Neutrophil (primary cell): ENCODE results near the gene FRYL.

ENCODE experiments used
- H3K27ac ChIP-seq: fragments of 200-600 bp; sonication (generic); 2 replicates; pipeline ENCODE4 v1.5.1; 2016; ENCODE audit warnings: mild to moderate bottlenecking, moderate library complexity
- H3K27me3 ChIP-seq: fragments of 200-600 bp; sonication (generic); 2 replicates; pipeline ENCODE4 v1.6.0; 2016; ENCODE audit warnings: mild to moderate bottlenecking
- H3K36me3 ChIP-seq: fragments of 200-600 bp; sonication (generic); 2 replicates; pipeline ENCODE4 v1.5.1; 2017
- H3K4me1 ChIP-seq, 2 experiments: fragments of 200-600 bp in 1 of 2; sonication (generic) in 1 of 2; 1 replicate in 1 of 2; 2 replicates in 1 of 2; pipeline versions ENCODE4 v1.5.1 to v1.6.1; 2013 to 2016; ENCODE audit warnings: low read depth in 1 of 2, low read length in 1 of 2, mild to moderate bottlenecking in 1 of 2, moderate library complexity in 1 of 2; ENCODE audit not compliant: control insufficient read depth in 1 of 2, insufficient read depth in 1 of 2
- H3K4me3 ChIP-seq, 2 experiments: fragments of 200-600 bp in 1 of 2; sonication (generic) in 1 of 2; 1 replicate in 1 of 2; 2 replicates in 1 of 2; pipeline ENCODE4 v1.5.1; 2013 to 2016; ENCODE audit warnings: low read depth in 1 of 2, low read length in 1 of 2, mild to moderate bottlenecking in 1 of 2, moderate library complexity in 1 of 2
- H3K9me3 ChIP-seq: fragments of 200-600 bp; sonication (generic); 2 replicates; pipeline ENCODE4 v1.5.1; 2016
- CTCF ChIP-seq: fragments of 200-600 bp; sonication (generic); IDR thresholded peaks from 2 replicates; pipeline ENCODE4 v1.5.1; 2016; ENCODE audit warnings: antibody characterized with exemption

FRYL gene

GRCh38 chr4:48651914-48652313 lies 128.2 kb downstream of the FRYL start:
- no peak overlapping the region for H3K4me3 ChIP-seq
- H3K9me3 ChIP-seq: no peaks in the 10 kb centered on the region
- no peak for TF ChIP-seq CTCF
- no peaks in the 10 kb centered on the region for H3K36me3 ChIP-seq
- no peak overlapping the region for H3K27ac ChIP-seq
- H3K4me1 ChIP-seq: no peaks in the 10 kb centered on the region
- H3K27me3 ChIP-seq: no peaks in the 10 kb centered on the region

DNA sequence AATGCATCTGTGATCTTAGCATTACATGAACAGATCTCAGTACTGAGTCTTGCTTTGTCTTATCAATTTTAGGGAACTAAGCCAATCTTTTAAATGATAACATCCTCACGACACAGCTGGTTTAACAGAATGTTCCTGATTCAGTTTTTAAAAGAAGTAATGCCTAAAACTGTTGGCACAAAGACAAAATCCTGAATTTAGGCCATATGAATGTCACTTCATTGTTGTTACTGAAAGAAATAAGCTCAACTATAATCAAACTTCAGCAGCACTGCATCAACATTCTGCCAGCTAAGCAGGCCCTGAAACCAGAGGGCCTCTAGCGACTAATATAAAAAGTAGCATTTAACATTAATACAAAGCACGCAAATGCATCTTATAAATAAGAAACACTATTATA lies 130.6 kb downstream of the FRYL start:
- TF ChIP-seq CTCF: no peak
- no peak overlapping the region for H3K27ac ChIP-seq

GRCh38 chr4:48645225-48645794 lies 134.8 kb downstream of the FRYL start:
- TF ChIP-seq CTCF: no peak
- H3K9me3 ChIP-seq: no peaks in the 10 kb centered on the region
- no peaks in the 10 kb centered on the region for H3K4me1 ChIP-seq
- H3K36me3 ChIP-seq: no peaks in the 10 kb centered on the region
- H3K4me3 ChIP-seq: no peak overlapping the region
- no peak overlapping the region for H3K27ac ChIP-seq
- H3K27me3 ChIP-seq: no peaks in the 10 kb centered on the region

More for the DNA sequence above, 130.6 kb downstream of the FRYL start:
- no peaks in the 10 kb centered on the region for H3K9me3 ChIP-seq
- H3K4me3 ChIP-seq: no peak overlapping the region
- H3K27me3 ChIP-seq: no peaks in the 10 kb centered on the region
- H3K36me3 ChIP-seq: no peaks in the 10 kb centered on the region
- no peaks in the 10 kb centered on the region for H3K4me1 ChIP-seq

DNA sequence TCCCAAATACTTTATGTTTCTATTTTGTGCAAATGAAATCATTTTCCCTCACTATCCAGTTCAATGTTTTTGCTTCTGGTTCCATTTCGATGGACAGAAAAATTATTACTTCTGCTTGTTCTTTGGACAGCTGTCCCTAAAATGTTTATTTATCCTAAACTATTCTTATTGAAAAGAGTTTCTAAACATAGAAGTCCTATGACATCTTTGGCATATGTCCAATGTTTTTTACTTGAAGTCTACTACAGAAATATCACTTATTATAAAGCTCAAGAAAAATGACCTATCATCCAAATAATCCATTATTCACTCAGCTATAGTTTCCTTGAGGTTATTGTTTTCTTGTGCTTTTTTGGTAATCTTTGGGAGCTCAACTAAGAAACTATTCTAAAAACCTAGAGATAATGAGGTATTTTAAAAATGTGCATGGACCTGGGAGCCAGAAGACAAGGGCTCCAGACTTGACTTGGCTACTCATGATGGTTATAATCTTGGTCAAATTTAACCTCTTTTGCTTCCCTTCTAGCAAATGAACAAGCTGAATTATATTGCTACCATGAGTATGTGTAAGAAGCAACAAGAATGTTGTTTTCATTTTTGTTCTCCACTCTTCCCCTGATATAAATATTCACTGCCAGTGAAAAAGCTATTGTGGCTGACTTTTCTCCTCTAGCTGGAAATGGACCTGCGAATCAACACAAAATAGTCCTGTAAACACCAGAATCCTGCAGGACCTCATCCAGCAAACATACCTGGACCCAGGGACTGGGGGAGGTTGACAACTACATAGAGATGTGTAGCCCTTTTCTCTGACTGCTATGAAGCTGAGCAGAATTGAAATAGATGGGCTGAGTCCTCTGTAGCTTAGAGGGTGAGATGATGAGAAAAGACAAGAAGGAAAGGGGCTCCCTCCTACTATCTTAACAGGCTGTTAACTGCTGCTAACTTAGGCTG lies 137.4 kb downstream of the FRYL start:
- Histone ChIP-seq H3K27ac (no peak overlapping the region), H3K4me1 (peaks cover 0 to 2% of the 10 kb centered on the region in 2 experiments), H3K36me3 (no peaks in the 10 kb centered on the region), H3K27me3 (no peaks in the 10 kb centered on the region), H3K9me3 (no peaks in the 10 kb centered on the region), H3K4me3 (no peak overlapping the region)
- TF ChIP-seq CTCF: no peak

GRCh38 chr4:48641401-48641800 lies 138.7 kb downstream of the FRYL start:
- Histone ChIP-seq H3K36me3 (no peaks in the 10 kb centered on the region), H3K27me3 (no peaks in the 10 kb centered on the region), H3K27ac (no peak overlapping the region), H3K9me3 (no peaks in the 10 kb centered on the region), H3K4me3 (no peak overlapping the region), H3K4me1 (peaks cover 0 to 8% of the 10 kb centered on the region in 2 experiments)
- TF ChIP-seq CTCF: no peak
